GM19099 (cell line): Measurements from ENCODE around the gene WDR74.
A peak's percentile ranks its signal among the peaks of the same experiment; 100 is the strongest.

Source experiments
- POLR2A ChIP-seq: IDR thresholded peaks from 3 replicates; pipeline ENCODE4 v1.6.1; 2011; ENCODE audit warnings: low read depth; ENCODE audit not compliant: insufficient read length; ENCODE audit errors: extremely low read depth

WDR74 gene

DNA sequence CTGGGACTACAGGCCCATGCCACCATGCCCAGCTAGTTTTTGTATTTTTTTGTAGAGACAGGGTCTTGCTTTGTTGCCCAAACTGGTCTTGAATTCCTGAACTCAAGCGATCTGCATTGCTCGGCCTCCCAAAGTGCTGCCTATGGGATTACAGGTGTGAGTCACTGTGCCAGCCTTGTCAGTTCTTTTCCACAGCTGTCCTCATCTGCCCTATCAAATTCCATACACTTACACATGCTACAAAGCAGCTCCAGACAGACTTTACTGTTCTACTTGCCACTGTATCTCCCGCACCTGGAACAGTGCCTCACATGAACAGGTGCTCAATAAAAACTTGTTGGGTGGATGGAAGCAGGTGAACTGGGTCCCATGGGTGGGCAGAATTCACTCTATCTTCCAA is 15.7 kb downstream of the WDR74 start:
- TF ChIP-seq POLR2A, result no peak

DNA sequence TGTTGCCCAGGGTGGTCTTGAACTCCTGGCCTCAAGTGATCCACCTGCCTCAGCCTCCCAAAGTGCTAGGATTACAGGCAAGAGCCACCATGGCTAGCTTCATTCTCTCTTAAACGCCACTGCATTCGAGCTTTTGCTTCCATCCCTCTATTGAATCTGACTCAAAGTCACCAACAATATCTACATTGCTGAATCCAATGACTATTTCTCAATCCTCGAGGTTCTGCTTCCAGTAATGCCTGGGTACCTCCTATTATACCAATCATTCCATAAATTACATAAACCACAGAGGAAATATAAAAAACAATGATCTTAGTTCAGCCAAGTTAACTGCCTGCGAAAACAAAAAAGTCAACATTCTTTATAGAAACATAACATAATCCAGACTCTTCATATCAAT is 22.3 kb downstream of the WDR74 start:
- no peak for TF ChIP-seq POLR2A

DNA sequence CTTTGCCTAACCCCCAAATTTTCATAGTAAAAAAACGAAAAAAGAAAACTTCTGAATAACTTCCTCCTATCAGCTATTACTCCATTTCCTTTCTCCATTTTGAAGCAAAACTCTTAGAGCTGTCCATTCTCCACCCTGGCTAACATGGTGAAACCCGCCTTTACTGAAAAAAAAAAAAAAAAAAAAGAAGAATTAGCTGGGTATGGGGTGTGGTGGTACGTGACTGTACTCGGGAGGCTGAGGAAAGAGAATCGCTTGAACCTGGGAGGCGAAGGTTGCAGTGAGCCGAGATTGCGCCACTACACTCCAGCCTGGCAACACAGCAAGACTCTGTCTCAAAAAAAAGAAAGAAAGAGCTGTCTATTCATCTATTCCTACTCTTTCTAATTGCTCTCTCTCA is 22.8 kb downstream of the WDR74 start:
- TF ChIP-seq POLR2A, result no peak

DNA sequence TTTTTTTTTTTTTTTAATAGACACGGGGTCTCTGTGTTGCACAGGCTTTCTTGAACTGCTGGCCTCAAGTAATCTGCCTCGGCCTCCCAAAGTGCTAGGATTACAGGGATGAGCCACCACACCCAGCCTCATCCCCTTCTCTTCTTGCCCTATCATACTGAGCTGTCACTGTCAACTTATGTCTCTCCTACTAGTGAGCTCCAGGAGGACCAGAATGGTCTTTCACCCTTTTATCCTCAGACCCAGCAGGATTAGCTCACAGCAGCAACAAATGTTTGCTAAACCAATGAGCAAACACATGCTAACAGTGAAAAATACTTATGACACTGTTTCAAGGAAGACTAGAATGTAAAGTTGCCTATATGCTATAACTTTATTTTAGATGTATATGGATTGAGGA is 27.7 kb downstream of the WDR74 start:
- TF ChIP-seq POLR2A, result no peak

DNA sequence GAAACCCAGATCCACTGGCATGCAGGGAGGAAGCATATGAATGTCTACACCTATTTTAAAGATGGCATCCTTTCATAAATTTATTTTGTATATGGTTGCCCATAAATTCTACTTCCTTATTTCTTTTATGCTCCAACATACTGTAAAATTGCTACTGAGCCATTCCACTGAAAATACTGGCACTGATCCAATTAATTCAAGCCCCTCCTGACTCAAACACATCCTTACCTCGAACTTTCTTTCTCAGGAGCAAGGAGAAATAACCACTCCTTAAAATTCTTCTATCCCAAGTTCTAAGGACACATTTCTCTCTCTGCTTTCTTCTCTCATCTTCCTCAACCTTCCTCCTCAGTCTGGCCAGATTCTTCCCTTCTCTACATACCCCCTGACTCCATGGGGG is 28.6 kb downstream of the WDR74 start:
- no peak for TF ChIP-seq POLR2A

DNA sequence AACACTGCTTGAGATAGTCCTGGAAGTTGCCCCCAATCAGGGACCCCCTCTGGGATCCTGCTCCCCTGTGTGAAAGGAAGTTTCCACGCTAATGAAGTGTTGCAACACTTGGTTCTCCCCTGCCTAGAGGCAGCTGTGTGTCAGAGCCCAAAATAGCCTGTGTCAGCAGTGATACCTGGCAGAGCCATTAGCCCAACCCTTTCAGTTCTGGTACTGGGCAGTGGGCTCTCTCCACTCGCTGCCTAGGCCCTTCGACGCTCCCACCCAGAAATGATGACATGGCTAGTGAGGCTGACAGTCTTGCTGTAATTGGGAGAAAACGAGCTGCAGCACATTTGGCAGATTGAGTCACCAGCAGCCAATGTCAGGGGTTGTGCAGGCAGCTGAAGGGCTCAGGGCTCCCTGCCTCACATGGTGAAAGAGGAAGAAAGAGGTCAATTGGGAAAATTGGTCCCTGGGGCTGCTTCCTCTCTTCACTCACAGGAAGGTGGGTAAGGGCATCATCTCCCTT is 32.7 kb downstream of the WDR74 start:
- TF ChIP-seq POLR2A, result no peak

DNA sequence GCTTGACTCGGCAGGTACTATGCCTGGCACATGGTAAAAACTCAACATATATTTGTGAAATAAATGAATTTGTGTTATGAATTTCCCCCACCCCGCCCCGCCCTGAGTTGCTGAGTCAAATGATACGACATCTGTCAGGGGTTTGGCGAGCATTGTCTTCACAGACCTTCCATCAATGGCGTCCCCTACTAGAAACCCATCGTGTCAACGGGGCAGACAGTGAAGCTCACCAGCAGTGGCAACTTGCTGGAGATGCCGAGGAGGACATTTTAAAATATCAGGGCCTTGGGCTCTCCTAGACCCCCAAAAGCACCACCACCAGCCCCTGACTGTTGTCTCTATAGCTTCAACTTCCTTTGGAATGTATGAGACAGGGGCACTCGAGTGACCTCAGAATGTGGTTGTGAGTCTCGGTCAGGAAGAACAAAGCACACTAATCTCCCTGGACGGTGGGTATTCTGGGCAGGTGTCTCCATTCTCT is 33.4 kb downstream of the WDR74 start:
- TF ChIP-seq POLR2A, result no peak

DNA sequence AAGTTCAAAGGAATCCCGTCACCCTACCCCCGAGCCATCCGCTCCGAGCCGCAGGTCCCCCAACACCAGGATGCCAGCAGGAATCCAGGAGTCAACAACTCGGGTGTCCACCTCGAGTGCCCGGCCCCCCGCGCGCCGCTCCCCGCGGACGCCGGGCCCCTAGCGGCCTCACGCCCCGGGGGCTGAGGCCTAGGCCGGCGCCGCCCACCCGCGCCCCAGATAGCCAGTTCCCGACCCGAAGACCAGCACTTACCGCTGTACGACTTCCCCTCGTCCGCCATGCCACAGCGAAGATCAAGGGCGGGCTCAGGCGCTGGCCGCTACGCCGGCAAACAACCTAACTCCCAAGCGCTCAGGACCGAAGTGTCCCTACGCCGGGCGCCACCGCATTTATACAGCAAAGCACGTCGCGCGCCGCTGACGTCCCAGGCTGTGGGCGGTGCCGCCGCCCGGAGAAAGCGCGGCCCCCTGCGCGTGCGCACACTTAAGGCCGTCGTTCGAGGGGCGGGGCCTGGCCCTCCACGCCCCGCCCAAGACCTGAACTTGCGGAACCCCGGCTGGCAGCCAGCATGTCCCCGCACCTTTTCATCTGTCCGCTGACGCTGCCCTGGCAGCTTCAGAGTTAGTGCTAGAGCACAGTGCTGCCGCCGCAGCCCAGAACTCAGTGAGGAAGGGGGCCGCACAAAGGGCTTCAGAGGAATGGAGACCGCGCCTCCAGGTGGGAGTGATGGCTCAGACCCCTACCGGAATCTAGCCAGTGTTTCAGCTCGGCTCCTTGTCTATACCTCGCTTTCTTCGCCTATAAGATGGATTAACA is 34.1 kb downstream of the WDR74 start, which contains the start of gene NXF1:
NXF1 (minus strand) TSS at position 365 of the 817 bp plus-strand sequence; CDS start at position 281, 84 bp downstream.
- TF ChIP-seq POLR2A, result peak; percentile 100

DNA sequence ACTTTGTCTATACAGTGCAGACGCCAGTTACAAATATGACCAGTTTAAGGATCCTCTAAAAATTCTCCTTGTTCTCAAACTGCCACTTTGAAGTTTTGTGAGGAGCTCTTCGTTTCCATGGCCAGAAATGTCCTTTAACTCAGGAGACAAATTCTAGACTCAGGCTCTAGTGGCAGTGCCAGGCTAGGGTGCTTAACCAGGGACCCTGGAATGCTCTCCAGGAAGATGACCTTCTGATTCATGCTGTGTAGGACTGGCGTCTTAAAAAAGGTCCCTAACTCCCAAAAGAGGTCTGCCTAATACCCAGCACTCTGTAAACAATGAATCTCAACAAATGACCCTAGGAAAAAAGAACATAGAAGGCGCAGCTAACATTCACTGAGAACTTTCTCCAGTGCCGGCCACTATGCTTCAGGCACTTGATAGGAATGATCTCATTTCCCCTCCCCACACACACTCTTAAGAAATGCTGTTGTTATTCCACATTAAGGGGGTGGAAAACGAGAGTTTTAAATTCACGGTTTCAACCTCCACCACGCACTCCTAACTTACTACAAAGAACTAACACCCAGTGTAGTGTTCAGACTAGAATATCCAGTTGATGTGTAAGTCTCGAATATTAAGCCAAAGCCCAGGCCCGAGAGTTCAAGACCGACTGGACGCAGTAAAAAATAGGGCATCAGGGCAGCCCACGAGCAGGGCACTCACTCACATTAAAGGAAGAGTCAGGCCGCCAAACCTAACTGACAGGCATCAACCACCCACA is 34.9 kb downstream of the WDR74 start:
- no peak for TF ChIP-seq POLR2A

DNA sequence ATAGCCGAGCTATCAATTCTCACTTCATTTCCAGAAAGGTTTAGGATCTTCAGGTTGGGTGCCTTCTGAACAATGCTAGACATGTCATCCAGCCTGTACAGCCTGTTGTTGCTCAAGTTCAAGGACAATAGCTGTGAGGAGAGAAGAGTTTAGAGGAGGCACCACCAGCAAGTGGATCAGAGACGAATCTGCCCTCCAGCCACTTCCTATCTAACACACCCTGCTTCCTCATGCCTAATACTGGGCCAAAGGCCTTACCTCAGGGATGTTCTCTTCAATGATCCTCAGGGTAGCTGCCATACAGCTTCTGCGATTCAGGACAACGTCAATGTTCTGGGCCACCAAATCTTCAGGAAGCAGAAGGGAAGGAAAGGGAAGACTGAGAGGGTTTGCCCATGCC is 38.3 kb downstream of the WDR74 start:
- TF ChIP-seq POLR2A, result no peak

DNA sequence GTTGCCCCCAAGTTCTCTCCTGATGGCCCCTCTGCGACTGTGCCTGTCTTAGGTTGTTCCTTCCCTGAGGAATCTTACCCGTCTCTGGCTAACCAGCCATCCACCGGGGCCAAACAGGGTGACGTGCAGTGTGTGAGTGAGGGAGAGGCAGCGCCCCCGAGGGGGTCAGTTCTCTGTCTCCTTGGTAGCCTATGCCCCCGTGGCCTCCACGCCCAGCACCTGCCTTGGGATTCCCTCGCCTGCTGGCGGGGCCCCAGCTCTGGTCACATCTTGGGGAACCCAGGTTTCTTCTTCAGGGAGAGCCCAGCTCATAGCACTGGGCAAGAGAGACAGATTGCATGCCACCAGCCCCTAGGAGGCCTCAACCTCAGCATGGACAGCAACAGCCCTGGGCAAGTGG is 39.9 kb downstream of the WDR74 start:
- TF ChIP-seq POLR2A, result no peak

DNA sequence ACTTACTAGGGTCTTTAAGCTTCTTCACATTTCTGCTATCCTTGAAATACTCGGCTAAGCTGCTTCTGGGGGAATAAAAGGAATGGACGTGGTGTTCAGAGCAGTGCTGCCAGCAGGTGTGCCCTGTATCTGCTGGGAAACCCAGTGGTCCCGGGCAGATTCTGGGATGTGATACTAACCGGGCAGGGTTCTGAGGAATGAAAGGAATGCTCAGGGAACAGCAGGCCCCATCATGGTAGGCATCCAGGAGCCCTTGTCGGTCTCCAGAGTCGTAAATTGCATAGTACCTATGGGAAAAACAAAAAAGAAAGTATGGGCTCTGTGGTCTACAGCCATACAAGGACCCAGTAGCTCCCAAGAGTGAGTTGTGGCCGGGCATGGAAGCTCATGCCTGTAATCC is 43.1 kb downstream of the WDR74 start:
- no peak for TF ChIP-seq POLR2A

DNA sequence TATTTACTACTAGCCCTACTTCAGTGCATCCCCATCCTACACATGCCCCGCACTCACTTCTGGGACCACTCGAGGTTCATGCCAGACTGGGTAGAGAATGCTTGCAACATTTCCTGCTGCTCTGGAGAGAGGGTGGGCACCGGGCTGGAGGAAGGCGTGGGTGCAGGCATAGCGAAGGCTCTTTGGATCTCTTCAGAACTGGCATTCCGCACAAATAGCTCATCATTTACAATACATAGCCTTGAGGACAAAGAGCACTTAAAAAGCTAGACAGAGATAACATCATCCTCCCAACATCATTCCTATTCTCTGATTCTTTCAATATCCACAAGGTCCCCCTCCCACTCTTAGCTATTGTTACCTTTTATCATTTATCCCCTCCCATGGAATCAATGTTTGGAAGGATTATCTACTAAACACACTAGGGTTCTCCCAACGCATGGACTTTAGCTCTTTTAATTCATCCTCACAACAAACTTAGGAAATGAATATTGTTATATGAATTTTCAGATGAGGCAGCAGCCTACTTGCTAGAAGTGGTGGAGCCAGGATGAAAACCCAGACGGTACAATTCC is 45.1 kb downstream of the WDR74 start:
- TF ChIP-seq POLR2A, result no peak

DNA sequence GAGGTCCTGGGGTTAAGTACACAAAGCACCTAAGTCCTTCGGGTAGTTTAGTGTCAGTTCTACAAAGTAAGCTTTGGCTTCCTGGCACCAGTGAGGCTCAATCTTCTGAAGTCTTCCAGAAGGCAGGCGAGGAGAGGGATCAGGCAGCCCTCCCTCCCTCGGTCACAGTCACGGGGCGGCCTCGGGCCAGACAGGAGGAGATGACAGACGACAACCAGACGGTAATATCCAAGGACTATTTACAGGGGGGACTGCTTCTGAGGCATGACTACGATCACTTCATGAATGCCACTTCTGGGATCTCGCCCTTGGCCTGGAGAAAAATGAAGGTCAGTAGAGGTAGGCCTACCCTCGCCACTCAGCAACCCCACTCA is 47.2 kb downstream of the WDR74 start:
- no peak for TF ChIP-seq POLR2A

DNA sequence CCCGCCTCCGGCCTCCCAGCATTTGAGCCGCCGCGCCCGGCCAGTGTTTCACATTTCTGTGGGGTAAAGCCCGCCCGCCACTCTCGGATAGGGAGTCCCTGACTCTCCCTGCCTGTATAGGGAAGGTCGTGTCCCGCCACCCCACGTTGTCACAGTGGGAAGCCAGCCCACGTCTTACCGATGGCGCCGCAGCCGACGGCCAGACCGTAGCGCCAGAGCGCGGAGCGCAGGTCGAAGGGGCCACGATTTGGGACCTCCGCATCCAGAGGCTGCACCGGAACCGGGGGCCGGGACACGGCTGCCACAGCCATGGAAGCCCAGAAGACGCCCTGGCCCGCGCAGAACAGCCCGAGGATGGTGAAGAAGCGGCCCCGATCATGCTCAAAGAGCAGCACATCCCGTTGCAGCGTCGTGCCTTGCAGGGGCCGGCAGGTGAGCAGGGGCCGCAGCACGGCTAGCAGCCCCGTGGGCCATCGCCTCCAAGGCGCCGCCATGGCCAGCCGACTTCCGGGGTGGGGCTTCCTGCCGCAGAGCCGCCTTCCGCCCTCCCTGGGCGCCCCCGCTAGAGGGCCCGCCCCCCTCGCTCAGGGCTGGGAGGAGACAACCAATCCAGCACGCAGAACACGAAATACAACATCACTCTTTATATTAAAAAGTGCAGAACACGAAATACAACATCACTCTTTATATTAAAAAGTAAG is 47.7 kb downstream of the WDR74 start, which contains the start of gene TMEM223:
TMEM223 (minus strand) TSS at position 506 of the 701 bp plus-strand sequence; CDS start at position 494, 12 bp downstream.
- TF ChIP-seq POLR2A, result peak; percentile 96
